ENCODE data around the gene KRTAP21-3.

The KRTAP21-3 gene

DNA sequence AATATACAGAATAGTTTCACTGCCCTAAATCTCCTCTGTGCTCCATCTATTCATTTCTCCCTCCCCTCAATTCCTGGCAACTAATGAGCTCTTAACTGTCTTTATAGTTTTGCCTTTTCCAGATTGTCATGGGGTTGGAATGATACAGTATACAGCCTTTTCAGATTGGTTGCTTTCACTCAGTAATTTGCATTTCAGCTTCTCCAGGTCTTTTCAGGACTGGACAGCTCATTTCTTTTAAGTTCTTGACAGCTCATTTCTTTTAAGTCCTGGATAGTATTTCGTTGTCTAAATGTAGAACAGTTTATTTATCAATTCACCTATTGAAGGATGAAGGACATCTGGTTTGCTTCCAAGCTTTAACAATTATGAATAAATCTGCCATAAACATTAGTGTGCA, 22.6 kb downstream of the KRTAP21-3 start:
- no peak for TF ChIP-seq GATA3 (IDR thresholded peaks at IDR 0.05; ENCODE audit: low read depth, low read length)
- TF ChIP-seq GATA2 (IDR thresholded peaks at IDR 0.05; ENCODE audit: low read depth, low read length) = no peak

DNA sequence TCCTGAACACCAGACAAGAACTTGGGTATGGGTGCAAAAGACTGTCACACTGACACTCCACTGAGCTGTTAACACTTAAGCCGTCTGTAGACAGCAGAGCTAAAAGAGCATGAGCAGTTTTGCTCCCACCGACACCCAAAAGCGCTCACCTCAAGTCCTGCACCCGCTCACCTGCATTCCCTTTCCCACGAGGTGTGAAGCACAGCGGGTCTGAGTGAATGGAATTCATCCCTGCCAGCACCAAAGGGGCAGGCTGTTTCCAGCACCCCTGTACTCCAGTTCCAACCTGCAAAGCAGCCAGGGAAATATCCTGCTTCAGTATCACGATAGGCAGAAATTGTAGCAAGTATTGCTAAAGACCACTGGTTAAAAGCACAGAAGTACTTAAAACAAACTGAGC, 28.8 kb downstream of the KRTAP21-3 start:
- TF ChIP-seq GATA3 (IDR thresholded peaks at IDR 0.05; ENCODE audit: low read depth, low read length) (no peak), GATA2 (IDR thresholded peaks at IDR 0.05; ENCODE audit: low read depth, low read length) (no peak)

DNA sequence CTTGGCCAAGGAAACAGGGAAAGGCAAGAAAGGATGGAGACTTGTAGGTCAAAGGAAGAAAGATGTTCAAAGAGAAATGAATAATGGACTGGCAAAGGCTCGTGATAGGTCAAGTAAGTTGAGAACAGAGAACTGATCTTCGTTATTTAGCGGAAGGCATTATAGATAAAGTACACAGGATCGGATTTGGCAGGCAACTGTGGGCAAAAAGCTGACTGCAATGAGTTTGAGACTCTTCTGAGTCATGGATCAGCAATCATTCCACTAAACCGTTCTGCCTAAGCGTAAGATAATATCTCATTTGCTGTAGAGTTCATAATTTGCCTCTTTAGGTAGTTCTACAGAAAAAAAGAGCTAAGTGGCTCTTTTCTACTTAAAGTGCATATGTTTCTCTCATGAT, 34.1 kb downstream of the KRTAP21-3 start:
- TF ChIP-seq GATA2 (IDR thresholded peaks at IDR 0.05; ENCODE audit: low read depth, low read length) (no peak), GATA3 (IDR thresholded peaks at IDR 0.05; ENCODE audit: low read depth, low read length) (no peak)

DNA sequence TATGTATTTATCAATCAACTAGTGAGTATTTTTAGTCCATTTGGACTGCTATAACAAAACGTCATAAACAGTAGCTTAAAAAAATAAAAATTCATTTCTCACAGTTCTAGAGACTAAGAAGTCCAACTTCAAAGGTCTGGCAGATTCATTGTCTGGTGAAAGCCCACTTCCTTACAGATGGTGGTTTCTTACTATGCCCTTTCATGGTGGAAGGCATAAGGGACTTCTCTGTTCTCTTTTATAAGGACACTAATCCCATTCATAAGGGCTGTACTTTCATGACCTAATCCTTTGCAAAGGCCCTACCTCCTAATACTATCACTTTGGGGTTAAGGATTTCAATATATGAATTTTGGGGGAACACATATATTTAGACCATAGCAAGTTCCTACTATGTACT, 38.0 kb downstream of the KRTAP21-3 start:
- no peak for TF ChIP-seq GATA3 (IDR thresholded peaks at IDR 0.05; ENCODE audit: low read depth, low read length)
- no peak for TF ChIP-seq GATA2 (IDR thresholded peaks at IDR 0.05; ENCODE audit: low read depth, low read length)

DNA sequence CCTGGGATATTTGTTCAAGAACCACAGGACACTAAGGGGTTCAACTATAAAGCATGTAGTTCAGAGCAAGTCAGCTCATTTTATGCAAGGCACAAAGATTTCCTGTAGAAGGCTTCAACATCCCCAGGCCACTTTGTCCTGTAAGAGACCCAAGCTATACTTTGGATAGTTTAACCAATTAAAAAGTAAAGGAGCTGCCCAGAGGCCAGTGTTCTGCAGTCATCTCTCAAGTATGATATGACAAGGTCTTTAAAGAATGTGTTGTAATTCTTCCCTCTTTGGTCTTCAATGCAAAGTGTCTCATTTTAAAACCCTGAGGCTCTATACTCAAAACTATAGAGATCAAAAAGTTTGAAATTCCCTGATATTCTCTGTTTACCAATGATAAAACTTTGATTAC, 41.8 kb downstream of the KRTAP21-3 start:
- no peak for TF ChIP-seq GATA2 (IDR thresholded peaks at IDR 0.05; ENCODE audit: low read depth, low read length)
- no peak for TF ChIP-seq GATA3 (IDR thresholded peaks at IDR 0.05; ENCODE audit: low read depth, low read length)

DNA sequence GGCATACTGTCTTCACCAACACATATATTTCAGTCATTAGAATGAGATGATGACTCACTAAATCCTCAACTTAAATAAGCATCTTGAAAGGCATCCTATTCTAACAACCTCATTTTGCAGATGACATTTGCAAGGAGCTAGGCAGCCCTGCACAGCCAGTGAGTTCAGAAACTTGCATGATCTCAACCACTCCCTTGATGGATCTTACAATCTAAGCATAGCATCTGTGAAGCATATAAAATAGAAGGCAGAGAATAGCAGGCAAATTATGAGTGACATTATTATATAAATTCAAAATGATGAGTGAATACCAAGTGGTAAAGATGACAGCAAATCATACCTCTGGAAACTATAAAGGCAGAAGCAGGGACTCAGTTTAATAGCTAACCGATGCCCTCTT, 44.3 kb downstream of the KRTAP21-3 start:
- TF ChIP-seq GATA2 (IDR thresholded peaks at IDR 0.05; ENCODE audit: low read depth, low read length) = no peak
- no peak for TF ChIP-seq GATA3 (IDR thresholded peaks at IDR 0.05; ENCODE audit: low read depth, low read length)

DNA sequence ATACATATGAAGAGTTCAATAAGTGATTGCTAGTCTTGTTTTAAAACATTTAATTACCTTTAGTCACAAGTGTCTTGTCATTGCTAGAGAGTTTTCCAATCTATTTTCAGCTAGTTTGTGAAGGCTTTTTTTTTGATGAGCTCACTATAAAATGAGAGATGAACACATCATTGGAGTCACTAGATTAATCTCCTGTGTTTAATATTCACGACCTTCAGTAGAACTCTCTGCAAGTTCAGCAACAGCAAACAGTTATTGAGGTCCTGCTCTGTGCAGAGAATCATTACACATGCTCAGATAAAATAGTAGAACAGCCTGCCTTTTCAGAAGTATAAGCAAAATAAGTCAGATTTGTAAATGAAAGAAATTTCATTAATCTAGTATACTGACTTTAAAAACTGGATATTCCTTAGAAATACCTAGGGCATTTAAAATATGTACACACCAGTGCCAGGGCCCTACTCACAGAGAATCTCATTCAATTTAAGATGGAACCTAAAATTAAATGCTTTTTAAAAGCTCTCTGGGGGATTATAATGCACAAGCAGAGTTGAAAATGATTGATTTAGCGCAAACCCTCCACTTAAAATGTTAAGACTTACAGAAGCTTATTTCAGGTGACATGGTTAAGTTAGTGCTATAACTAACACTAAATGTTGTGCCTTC, 45.5 kb downstream of the KRTAP21-3 start:
- TF ChIP-seq GATA3 (IDR thresholded peaks at IDR 0.05; ENCODE audit: low read depth, low read length) = no peak
- no peak for TF ChIP-seq GATA2 (IDR thresholded peaks at IDR 0.05; ENCODE audit: low read depth, low read length)

DNA sequence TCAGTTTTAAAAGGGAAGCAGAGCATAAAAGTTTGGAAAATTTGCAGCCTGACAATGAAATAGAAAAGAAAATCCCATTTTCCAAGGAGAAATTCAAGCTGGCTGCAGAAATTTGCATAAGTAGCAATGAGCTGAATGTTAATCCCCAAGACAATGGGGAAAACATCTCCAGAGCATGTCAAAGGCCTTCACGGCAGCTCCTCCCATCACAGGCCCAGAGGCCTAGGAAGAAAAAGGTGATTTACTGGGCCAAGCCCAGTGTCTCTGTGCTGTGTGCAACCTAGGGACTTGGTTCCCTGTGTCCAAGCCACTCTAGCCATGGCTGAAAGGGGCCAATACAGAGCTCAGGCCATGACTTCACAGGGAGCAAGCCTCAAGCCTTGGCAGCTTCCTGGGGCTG, 49.8 kb downstream of the KRTAP21-3 start:
- TF ChIP-seq GATA3 (IDR thresholded peaks at IDR 0.05; ENCODE audit: low read depth, low read length) (no peak), GATA2 (IDR thresholded peaks at IDR 0.05; ENCODE audit: low read depth, low read length) (no peak)

All from SH-SY5Y (cell line).